Dendritic cell treated with granulocyte-macrophage colony-stimulating factor and Interleukin-4, amounts not matched to agents 40 ng/mL and 50 ng/mL, for 4 days (primary cell): ENCODE results near the gene ATF7.

Experiments
- H3K27ac Mint-ChIP-seq: one replicate; pipeline ENCODE4 v1.8.0; 2022; ENCODE audit warnings: mild to moderate bottlenecking, mixed read lengths
- H3K27me3 Mint-ChIP-seq: one replicate; pipeline ENCODE4 v1.8.0; 2022; ENCODE audit warnings: mild to moderate bottlenecking, mixed read lengths
- H3K36me3 Mint-ChIP-seq: one replicate; pipeline ENCODE4 v1.8.0; 2022; ENCODE audit warnings: low read depth, mixed read lengths
- H3K4me1 Mint-ChIP-seq: one replicate; pipeline ENCODE4 v1.8.0; 2022; ENCODE audit warnings: low read depth, mixed read lengths
- H3K4me3 Mint-ChIP-seq: one replicate; pipeline ENCODE4 v1.8.0; 2022; ENCODE audit warnings: mild to moderate bottlenecking, moderate library complexity, mixed read lengths
- H3K9me3 Mint-ChIP-seq: one replicate; pipeline ENCODE4 v1.8.0; 2022; ENCODE audit warnings: mixed read lengths
- intact Hi-C: fragments of 100-400 bp; cut with micrococcal nuclease; formaldehyde crosslinking; loops from one replicate; pipeline ENCODE4 v1.15.0; 2022

The ATF7 gene

DNA sequence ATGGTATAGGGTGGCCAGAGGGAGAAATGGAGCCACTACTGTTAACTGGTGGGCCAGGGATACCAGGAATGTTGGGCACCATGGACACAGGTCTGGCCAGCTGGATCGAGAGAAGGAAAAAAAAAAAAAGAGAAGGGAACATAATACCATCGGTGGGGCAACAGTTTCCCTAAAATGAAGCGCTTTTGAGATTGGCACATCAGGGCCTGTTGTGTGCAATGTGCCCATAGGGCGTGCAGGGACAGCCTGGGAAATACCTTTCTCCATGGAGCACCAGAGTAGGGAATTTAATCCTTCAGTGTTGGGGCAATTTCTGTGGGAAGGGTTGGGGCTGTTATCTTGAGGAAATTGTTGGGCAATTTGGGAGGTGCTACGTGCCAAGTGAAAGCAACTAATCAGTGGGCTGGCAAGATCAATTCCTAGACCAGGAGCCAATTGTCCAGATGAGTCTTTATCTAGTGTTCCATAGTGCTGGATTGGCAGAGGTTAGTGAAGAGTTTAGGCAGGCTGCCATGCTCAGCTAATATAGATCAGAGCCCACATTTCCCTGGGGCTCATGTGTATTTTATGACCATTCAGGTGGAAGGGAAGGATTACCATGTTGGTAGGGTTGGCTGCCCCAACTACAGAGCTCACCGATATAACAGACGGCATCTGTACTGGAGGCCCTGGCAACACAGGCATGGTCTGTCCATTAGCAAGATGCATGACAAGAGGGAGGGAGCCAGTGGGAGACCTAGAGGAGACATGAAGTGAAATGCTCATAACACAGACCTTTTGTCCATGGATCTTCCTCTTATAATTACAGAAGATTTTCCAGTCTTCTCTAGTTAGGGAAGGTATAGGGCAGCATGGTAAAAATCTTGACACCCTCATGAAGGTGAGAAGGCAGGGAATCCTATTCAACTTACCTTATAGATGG lies 93.4 kb downstream of the ATF7 start:
- Mint-ChIP-seq H3K4me1 (peaks cover 37% of the 10 kb centered on the region), H3K9me3 (no peaks in the 10 kb centered on the region), H3K27me3 (no peaks in the 10 kb centered on the region), H3K27ac (peak overlapping the region; percentile 81), H3K4me3 (no peak overlapping the region), H3K36me3 (peaks cover 93% of the 10 kb centered on the region)
- intact Hi-C loops, result no loop called here

DNA sequence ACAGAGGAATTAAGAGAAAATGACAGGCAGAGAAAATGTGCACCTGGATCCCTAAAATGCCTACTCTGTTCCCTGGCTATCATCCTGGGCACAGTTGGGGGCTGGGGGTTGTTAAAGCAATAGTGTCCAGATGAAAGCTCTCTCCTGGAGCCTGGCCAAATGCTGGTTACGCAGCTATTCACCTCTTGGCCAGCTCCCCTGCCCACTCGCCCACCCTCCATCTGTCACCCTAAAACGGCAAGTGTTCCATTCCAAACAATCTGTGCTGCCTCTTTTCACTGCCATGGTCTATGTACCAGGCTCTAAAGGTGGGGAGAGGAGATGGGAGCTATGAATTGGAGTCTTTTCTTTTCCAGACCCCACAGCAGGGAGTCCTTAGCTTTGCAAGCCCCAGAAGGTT lies 94.2 kb downstream of the ATF7 start:
- Mint-ChIP-seq H3K36me3 (peaks cover 93% of the 10 kb centered on the region), H3K4me1 (peaks cover 37% of the 10 kb centered on the region), H3K9me3 (no peaks in the 10 kb centered on the region), H3K27me3 (no peaks in the 10 kb centered on the region), H3K4me3 (no peak overlapping the region), H3K27ac (peak overlapping the region; percentile 81)
- intact Hi-C loops, result no loop called here

DNA sequence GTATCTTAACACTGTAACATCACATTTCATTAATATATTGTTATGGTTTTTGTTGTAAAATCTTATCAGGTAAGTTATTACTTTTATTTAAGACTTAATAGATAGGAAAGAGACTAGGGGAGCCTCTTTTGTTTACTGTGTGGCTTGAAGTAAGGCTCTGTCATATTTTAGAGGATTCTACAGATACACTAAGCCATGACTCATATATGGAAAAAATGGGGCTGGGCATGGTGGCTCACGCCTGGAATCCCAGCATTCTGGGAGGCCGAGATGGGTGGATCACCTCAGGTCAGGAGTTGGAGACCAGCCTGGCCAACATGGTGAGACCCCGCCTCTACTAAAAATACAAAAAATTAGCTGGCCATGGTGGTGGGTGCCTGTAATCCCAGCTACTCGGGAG lies 95.3 kb downstream of the ATF7 start:
- Mint-ChIP-seq H3K9me3 (no peaks in the 10 kb centered on the region), H3K27me3 (no peaks in the 10 kb centered on the region), H3K27ac (no peak overlapping the region), H3K4me3 (no peak overlapping the region), H3K4me1 (peaks cover 32% of the 10 kb centered on the region), H3K36me3 (peaks cover 93% of the 10 kb centered on the region)
- intact Hi-C loops, result no loop called here

DNA sequence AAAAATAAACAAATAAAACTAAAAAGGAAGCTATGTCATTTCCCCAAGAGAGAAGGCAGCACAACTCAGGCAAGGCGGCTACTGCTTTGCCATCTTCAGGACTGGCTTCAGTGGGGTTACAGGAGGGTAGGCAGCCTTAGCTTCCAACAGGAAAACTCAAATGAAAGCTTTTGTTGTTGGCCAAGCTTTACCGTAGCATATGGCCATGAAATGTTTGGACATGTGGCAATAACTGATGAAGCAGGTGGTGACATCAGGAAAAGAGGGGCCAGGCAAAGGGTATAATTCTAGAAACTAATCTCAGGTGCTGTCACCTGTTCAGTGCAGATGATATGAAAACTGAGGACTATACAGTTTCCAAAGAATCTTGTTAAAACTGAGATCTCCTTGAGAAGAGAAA lies 96.1 kb downstream of the ATF7 start:
- peaks cover 24% of the 10 kb centered on the region for H3K4me1 Mint-ChIP-seq
- no peaks in the 10 kb centered on the region for H3K9me3 Mint-ChIP-seq
- H3K27me3 Mint-ChIP-seq, result no peaks in the 10 kb centered on the region
- peaks cover 95% of the 10 kb centered on the region for H3K36me3 Mint-ChIP-seq
- H3K4me3 Mint-ChIP-seq, result no peak overlapping the region
- H3K27ac Mint-ChIP-seq, result no peak overlapping the region
- intact Hi-C loops, result no loop called here

DNA sequence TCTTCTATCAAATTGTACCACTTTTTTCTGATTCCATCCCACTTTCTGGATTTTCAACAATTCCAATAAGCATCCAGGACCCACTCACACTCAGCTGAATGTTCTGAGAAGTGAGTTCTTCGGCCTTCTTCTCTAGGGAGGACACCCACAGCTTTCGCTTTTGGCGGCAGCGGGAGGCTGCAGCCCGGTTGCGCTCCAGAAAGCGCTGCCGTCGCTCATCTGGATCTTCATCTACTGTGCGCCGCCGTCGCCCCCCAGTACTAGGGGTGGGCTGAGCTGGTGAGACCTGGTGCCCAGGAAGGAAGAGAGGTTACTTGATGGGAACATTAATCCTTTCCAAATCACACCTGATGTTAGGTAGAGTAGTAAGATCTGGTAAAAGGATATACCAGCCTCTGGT lies 101.7 kb downstream of the ATF7 start:
- intact Hi-C loops, result no loop called here
- Mint-ChIP-seq H3K4me1 (peaks cover 5% of the 10 kb centered on the region), H3K4me3 (no peak overlapping the region), H3K36me3 (peaks cover 93% of the 10 kb centered on the region), H3K27ac (no peak overlapping the region), H3K9me3 (no peaks in the 10 kb centered on the region), H3K27me3 (no peaks in the 10 kb centered on the region)

DNA sequence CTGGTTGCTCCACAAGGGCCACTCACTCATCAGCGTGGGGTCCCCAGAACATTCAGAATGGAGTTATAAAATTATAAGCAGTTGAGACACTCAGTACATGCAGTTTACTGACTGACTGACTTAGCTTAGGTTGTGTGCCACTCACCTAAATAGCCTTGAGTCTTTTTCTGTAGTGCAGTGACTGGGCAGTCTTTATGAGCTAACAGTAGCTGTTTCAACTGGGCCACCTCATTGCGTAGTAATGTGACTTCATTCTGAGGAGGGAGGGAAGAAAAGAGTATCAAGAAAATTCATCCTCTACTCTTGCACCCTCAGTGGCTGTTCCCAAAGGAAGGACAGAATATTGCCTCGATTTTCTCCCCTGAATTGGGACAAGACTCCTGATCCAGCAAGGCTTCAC lies 103.1 kb downstream of the ATF7 start:
- Mint-ChIP-seq H3K27me3 (no peaks in the 10 kb centered on the region), H3K4me3 (no peak overlapping the region), H3K4me1 (peaks cover 5% of the 10 kb centered on the region), H3K27ac (no peak overlapping the region), H3K36me3 (peaks cover 96% of the 10 kb centered on the region), H3K9me3 (no peaks in the 10 kb centered on the region)
- intact Hi-C loops, result no loop called here

DNA sequence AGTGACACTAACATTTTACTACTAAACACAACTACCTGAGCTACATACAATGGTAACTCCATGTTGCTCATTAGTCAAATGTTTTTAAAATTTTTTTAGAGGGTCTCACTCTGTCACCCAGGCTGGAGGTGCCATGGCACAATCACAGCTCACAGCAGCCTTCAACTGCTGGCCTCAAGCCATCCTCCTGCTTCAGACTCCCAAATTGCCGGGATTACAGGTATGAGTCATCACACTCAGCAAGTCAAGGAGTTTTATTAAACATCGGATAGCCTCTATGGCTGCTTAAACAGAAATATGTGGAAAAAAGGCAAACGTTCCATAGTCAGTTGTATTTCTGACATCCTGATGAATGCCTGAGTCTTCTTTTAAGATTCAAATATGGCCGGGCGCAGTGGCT lies 107.8 kb downstream of the ATF7 start:
- intact Hi-C loops, result no loop called here
- Mint-ChIP-seq H3K9me3 (no peaks in the 10 kb centered on the region), H3K4me3 (no peak overlapping the region), H3K36me3 (peaks cover 90% of the 10 kb centered on the region), H3K27ac (no peak overlapping the region), H3K27me3 (no peaks in the 10 kb centered on the region), H3K4me1 (peaks cover 32% of the 10 kb centered on the region)

DNA sequence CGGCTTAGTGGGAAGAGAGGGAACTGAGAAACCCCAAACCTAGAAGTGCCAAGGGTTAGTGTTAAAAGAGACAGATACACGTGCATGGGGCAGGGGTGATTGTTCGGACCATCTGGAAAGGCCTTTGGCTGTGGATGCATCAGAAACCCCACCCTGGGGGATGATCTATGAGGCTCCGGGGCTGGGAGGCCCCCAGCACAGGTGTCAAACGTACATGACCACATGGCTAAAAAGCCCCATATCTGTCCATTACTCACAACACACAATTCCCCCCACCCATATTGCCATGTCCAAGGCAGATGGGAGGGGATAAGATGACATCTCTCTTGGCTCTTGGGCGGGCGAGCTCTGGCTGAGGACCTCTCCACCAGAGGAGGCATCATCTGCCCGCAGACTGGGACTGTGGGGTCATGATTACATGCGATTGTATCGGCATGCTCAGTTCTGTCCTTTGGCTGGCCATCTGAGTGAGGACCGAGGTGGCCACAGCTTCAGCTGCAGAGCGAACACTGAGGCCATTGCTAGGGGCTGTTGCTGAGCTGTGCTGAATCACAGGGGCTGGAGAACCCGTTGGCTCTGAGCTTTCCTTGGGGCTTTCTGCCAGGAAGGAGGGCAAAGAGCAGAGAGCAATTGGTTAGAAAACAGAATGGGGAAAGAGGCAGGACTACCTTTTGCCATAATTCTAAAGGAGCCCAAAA lies 109.3 kb downstream of the ATF7 start:
- H3K27me3 Mint-ChIP-seq, result no peaks in the 10 kb centered on the region
- no peak overlapping the region for H3K27ac Mint-ChIP-seq
- intact Hi-C loops, result no loop called here
- H3K4me1 Mint-ChIP-seq, result peaks cover 32% of the 10 kb centered on the region
- peaks cover 90% of the 10 kb centered on the region for H3K36me3 Mint-ChIP-seq
- no peaks in the 10 kb centered on the region for H3K9me3 Mint-ChIP-seq
- H3K4me3 Mint-ChIP-seq, result no peak overlapping the region

DNA sequence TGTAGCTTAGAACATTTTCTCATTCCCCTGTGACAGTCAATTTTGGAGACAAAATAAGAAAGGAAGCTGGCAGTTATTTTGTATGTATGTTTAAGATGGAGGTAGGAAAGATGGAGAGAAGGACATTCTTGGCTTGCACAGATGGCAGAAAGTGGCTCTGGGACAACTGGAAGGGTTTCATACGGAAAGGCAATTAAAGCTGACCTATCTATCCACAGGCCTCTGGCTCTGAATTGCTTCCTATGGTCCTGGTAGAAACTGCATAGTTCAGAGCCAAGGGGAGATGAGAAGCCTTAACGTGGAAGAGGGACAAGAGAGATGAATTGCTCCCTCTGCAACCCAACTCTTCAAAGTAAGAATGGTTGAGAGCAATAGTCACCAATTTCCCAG lies 110.9 kb downstream of the ATF7 start:
- Mint-ChIP-seq H3K4me3 (no peak overlapping the region), H3K4me1 (peaks cover 32% of the 10 kb centered on the region), H3K36me3 (peaks cover 91% of the 10 kb centered on the region), H3K9me3 (no peaks in the 10 kb centered on the region), H3K27ac (no peak overlapping the region), H3K27me3 (no peaks in the 10 kb centered on the region)
- intact Hi-C loops, result no loop called here

DNA sequence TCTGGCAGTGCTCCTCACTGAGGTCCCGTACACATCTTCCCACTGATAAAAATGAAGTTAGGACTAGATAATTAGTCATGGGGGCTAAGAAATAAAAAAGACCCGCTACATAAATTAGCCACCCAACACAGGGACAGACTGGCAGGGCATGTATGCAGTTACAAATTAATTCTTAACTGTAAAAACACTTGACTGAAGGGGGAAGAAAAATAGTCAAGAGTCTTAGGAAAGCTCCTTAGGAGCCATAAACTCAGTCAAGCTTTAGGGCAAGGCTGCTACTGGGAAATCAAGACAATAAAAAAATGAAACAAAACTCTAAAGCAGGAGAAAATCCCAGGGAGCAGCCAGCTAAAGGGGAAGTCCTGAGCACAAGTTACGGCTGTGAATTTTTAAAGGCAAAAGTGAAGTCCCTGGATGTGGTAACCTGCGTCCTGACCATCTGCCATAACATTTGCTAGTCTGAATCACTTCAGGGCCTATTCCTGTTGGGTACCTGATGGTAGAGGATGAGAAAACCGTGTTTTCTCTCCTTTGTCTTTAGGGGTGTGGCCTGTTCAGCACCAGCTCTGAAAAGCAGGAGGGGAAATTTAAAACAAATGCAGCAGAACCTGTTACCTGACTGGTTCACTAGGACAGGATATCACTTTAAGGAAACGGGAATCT lies 111.4 kb downstream of the ATF7 start:
- peaks cover 91% of the 10 kb centered on the region for H3K36me3 Mint-ChIP-seq
- no peak overlapping the region for H3K4me3 Mint-ChIP-seq
- no peaks in the 10 kb centered on the region for H3K27me3 Mint-ChIP-seq
- H3K9me3 Mint-ChIP-seq, result no peaks in the 10 kb centered on the region
- H3K27ac Mint-ChIP-seq, result no peak overlapping the region
- peaks cover 28% of the 10 kb centered on the region for H3K4me1 Mint-ChIP-seq
- intact Hi-C loops, result no loop called here

DNA sequence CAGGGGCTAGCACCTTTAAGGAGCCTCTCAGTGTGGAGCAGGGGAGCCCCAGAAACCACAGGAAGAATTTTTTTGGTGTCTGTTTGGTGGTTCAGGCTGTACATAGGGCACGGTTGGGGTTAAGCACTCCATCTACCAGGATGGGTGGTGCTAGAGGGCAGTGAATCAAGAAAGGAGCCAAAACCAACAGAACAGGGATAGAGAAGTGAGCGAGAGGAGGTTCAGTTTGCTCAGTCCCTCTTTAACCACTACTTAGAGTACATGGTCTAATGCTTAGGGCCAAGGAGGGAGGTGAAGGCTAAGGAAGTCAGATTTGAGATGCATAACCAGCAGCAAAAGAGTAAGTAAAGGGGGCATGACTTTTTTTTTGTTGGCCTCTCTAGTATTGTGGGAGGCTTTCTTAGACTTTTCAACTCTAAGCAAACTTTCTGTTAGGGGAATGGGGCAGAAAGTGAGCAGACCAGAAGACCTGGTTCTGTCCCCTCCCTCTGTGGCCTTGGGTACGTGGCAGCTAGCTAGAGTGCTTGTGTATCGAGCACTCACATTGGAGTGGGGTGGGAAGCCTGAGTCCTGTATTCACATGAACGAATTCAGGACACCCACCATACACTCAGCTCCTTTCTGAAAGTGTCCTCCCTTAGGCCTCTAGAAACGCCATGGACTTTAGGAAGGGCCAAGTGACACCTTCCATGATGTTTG lies 112.3 kb downstream of the ATF7 start:
- Mint-ChIP-seq H3K4me3 (no peak overlapping the region), H3K36me3 (peaks cover 90% of the 10 kb centered on the region), H3K4me1 (peaks cover 28% of the 10 kb centered on the region), H3K27ac (no peak overlapping the region), H3K9me3 (no peaks in the 10 kb centered on the region), H3K27me3 (no peaks in the 10 kb centered on the region)
- intact Hi-C loops, result no loop called here

DNA sequence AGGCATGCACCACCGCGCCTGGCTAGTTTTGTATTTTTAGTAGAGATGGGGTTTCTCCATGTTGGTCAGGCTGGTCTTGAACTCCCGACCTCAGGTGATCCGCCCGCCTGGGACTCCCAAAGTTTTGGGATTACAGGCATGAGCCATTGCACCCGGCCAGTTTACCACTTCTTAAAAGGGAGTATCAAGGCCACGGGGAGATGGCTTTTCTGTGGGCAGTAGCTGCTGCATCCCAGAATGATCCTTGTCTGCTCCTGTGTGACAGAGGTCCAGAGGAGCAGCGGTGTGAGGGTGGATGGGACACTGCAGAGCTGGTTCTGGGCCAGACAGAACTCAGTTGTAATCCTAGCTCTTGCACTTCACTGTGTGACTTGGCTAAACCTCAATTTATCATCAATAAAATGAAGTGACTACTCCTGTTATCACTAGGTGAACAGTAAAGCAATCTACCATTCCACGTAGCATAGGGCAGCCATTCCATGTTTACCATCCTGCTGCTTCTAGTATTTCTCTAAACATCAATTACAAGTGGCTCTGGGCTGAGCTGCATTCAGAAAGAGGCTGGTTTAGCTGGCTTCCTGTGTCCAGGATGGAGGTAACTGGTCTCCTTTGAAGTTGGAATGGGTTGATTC lies 115.9 kb downstream of the ATF7 start:
- peaks cover 12% of the 10 kb centered on the region for H3K4me1 Mint-ChIP-seq
- no peaks in the 10 kb centered on the region for H3K9me3 Mint-ChIP-seq
- peaks cover 88% of the 10 kb centered on the region for H3K36me3 Mint-ChIP-seq
- intact Hi-C loops, result no loop called here
- no peak overlapping the region for H3K4me3 Mint-ChIP-seq
- H3K27ac Mint-ChIP-seq, result no peak overlapping the region
- no peaks in the 10 kb centered on the region for H3K27me3 Mint-ChIP-seq

DNA sequence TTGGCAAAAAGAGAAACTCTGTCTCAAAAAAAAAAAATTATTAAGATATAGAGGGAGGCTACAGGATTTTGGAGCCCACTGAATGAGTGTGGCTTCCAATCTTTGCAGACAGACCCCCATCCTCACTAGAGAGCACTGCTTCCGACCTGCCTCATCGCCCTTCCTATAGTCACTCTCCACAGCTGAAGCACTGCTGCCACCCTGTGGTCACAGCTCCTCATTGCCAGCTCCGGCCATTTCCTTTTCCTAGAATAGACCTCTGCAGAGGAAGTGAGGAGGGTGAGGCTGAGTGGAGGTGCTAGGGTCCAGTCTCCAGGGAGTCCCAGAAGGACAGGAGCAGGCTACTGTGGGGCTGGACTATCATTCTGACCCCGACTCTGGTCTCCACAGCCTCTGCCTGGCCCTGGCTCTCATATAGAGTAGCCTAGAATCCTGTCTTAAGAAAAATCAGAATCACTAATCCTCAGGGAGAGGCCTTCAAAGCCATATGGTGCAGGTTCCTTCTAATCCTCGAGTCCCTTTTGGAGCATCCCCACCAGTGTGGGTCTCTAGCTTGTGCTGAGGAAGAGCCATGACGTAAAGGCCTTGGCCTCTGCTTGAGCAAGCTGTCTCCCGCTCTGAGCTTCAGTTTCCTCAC lies 117.5 kb downstream of the ATF7 start:
- Mint-ChIP-seq H3K36me3 (peaks cover 88% of the 10 kb centered on the region), H3K27me3 (no peaks in the 10 kb centered on the region), H3K27ac (peak overlapping the region; percentile 29), H3K9me3 (no peaks in the 10 kb centered on the region), H3K4me3 (no peak overlapping the region), H3K4me1 (peaks cover 21% of the 10 kb centered on the region)
- intact Hi-C loops, result loop anchor here (1.0 to 5.0 kb wide), 2 partner anchors 41 to 156 kb away; no protein-coding TSS in a partner anchor
